Measurements from ENCODE around the gene C1orf232. TPM values are rescaled to one million over a fixed set of nuclear protein-coding genes. Genes with fewer than 3 reads are reported as not detected.

The C1orf232 gene
- total RNA-seq, 1 experiment from 2014 or later = not detected

DNA sequence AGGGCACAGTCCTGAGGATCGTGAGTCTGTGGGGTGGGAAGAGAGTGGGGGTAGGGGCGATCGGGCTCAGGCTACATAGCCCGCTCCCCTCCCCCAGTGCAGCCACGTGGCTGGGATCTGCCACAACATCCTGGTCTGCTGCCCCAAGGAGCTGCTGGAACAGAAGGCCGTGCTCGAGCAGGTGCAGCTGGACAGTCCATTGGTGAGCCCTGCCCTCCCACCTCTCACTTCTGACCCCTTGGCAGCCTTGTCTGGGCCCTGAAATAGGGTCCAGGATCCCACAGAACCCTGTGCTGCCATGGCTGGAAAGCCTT, 13.6 kb upstream of the C1orf232 start:
- DNase-seq (ENCODE audit: low read depth) = no peak
- in situ Hi-C loops (cut with HindIII; ENCODE audit: low pct_unique_long_range_greater_than_20kb, low sequenced_read_pairs) = no loop called here

DNA sequence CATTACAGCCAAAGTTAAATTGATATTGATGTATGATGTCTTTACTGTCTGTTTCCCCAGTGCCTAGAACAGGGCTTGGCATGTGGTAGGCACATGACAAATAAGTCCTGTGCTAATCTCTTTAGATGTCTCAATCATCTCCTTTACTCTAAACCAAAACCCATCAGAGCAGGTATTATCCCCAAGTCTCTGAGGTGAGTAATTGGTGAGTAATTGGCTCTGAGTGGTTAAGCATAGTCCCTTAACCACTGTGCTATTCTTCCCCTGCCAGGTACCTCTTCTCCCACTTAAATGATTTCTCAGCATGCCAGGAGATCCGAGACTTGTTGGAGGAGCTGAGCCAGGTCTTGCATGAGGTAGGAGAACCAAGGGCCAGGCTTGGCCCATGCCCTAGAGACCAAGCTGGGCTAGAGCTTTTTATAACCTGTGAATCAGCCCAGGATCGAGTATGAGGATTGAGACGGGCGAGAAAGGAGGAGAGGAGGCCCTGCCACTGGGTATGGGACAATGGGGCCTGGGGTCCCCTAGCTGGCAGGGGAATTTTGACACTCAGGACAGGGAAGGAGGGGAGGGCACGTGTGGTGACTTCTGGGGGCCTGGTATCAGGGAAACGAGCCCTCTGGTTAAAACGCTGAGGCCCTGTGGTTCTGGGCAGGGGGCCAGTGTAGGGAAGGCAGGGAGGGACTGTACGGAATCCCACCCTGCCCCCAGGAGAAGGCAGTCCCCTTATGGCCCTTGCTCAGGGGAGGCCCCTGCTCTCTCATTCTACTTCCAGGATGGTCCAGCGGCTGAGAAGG, 13.0 kb upstream of the C1orf232 start:
- in situ Hi-C loops (cut with HindIII; ENCODE audit: low pct_unique_long_range_greater_than_20kb, low sequenced_read_pairs) = no loop called here
- DNase-seq (ENCODE audit: low read depth) = no peak

DNA sequence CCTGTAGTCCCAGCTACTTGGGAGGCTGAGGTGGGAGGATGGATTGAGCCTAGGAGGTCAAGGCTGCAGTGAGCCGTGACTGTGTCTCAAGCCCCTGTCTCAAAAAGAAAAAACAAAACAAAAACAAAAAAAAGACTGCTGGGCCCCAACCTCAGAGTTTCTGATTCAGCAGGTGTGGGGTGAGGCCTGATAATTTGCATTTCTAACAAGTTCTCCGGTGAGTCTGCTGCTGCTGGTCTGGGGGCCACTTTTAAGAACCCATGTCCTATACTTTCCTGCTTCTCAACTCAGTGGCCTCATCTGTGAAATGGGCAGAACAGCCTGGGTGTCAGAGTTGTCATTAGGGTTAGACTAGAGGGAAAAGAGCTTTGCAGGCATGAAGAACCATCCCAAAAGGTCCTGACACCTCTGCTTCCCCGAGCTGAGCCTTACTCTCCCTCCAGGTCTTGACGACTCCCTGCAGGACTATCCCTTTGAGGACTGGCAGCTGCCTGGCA, 11.3 kb upstream of the C1orf232 start:
- DNase-seq (ENCODE audit: low read depth) = no peak
- in situ Hi-C loops (cut with HindIII; ENCODE audit: low pct_unique_long_range_greater_than_20kb, low sequenced_read_pairs) = no loop called here

DNA sequence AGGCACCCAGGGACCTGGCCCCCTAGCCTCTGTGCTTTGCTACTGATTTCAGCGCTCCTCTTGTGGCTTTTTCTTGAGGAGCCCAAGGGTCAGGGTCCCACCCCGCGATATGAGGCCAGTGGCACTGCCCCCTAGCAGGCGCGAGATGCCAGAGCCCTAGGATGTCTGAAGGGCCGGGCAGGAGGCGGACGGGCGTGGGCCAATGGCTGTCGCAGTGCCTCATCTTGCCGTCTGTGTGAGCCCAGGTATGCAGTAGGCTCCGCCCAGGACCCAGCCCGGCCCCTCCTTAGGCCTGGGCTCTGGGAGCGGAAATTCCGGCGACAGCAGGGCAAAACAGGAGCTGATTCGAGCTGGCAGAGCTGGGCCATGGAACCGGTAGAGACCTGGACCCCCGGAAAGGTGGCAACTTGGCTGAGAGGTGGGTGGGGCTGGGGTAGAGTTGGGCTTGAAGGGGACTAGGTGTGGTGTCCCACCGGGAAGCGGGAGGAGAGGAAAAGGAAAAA, 8.5 kb upstream of the C1orf232 start, which contains the start of gene CNKSR1:
Gene CNKSR1, plus strand, starts transcription at position 310 of the 503 bp plus-strand sequence. Its CDS starts 57 bp downstream, at position 367.
- in situ Hi-C loops (cut with HindIII; ENCODE audit: low pct_unique_long_range_greater_than_20kb, low sequenced_read_pairs) = no loop called here
- DNase-seq (ENCODE audit: low read depth) = no peak

DNA sequence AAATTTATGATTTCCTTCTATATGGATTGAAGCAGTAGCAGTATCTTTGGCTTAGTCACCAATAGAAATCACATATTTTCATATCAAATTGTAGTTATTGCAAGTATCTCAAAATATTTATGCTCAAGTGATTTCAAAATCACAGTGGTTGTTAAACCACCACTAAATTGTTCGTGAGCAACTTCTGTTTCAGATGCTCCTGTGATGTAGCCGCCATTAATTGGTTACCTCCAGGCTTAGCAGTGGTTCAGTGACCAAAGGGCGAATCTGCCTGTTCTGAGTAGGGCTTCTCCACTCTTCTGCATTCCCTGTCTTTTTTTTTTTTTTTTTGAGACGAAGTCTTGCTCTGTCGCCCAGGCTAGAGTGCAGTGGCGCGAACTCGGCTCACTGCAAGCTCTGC, 6.6 kb upstream of the C1orf232 start:
- DNase-seq (ENCODE audit: low read depth) = no peak
- in situ Hi-C loops (cut with HindIII; ENCODE audit: low pct_unique_long_range_greater_than_20kb, low sequenced_read_pairs) = no loop called here

DNA sequence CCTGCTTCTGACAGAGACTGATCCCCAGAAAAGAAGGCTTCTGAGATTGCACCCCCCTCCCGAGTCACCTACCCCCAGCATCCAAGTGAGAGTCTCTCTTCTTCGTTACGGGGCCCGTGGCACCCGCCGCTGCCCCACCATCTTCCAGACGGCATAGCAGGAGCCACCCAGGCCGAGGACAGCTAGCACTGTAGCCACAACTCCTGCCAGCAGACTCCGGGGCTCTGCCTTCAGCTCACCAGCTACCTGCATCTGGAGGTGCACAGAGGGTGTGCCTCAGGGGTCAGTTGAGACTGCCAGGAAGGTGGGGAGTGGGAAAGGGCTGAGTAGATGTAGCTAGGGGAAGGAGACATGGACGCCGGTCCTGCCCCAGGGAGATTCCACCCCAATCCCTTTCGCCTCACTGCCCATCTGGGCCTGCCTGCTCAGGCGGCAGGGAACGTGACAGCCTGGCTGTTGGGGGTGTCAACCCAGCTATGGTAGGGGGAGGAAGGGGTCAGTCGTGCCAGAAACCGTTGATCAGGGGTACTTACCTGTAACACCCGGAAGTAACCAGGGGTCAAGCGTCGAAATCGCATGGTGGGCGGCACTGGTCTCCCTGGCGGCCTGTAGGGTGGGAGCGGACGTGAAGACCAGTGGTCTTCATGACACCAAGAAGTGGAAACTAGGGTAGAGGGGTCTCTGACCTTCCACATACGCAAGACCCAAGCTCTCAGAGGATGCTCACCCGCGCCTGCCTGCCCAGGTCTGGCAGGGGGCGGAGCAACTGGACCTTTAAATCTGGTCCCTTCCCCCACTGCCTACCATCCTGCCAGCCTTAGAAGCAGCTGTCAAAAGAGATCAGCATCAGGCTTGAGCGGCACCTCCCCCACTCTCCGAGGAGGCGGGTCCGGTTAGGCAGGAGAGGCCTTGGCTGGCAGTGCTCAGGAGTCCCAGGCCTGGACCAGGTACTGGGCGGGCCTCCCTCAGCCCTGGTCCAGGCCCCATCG, 2.6 kb upstream of the C1orf232 start, which contains the start of gene ZNF593OS:
Gene ZNF593OS, minus strand, starts transcription at position 749 of the 989 bp plus-strand sequence. Its CDS starts 171 bp downstream, at position 578.
- in situ Hi-C loops (cut with HindIII; ENCODE audit: low pct_unique_long_range_greater_than_20kb, low sequenced_read_pairs) = no loop called here
- no peak for DNase-seq (ENCODE audit: low read depth)

DNA sequence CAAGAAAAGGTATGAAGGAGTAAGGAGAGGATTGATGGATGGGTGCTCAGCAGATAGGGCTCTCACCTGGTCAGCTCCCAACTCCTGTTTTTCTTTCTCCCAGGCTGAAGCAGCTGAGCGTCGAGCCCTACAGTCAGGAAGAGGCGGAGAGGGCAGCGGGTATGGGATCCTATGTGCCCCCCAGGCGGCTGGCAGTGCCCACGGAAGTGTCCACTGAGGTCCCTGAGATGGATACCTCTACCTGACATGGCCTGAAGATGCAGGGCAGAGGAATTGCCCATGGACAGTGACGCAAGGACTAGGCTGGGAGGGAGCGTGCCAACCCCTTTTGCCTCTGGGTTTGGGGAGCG, 1.7 kb upstream of the C1orf232 start:
- DNase-seq (ENCODE audit: low read depth) = no peak
- in situ Hi-C loops (cut with HindIII; ENCODE audit: low pct_unique_long_range_greater_than_20kb, low sequenced_read_pairs) = no loop called here

DNA sequence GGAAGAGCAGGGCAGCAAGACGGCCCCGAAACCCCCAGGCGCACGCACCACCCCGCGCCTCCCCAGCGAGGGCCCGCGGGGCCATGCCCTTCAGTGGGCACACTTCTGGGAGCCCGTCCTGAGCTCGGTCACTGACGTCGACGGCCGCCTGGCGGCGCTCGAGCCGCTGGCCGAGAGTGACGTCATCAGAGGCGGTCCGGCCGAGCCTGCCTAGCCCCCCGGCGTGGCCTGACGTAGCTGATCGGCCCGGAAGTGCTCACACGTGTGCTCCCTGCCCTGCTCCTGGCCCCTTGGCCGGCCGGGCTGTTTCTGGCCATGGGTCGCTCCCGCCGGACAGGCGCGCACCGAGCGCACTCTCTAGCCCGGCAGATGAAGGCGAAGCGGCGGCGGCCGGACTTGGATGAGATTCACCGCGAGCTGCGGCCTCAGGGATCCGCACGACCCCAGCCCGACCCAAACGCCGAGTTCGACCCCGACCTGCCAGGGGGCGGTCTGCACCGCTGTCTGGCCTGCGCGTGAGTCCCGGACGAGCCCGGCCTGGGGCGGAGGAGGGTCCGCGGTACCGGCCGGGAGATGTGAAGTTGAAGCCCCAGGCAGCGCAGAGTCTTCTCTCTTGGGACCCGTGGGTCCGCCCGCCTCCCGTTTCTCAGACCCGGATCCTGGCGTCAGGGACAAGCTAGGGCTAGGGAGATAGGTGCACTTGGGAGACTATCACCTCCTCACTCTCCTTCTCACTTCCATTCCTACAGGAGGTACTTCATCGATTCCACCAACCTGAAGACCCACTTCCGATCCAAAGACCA, 1.1 kb upstream of the C1orf232 start, which contains the start of gene ZNF593:
Gene ZNF593, plus strand, starts transcription at position 240 of the 803 bp plus-strand sequence. Its CDS starts 76 bp downstream, at position 316.
- peak; percentile 76 for DNase-seq (ENCODE audit: low read depth)
- in situ Hi-C loops (cut with HindIII; ENCODE audit: low pct_unique_long_range_greater_than_20kb, low sequenced_read_pairs) = no loop called here

DNA sequence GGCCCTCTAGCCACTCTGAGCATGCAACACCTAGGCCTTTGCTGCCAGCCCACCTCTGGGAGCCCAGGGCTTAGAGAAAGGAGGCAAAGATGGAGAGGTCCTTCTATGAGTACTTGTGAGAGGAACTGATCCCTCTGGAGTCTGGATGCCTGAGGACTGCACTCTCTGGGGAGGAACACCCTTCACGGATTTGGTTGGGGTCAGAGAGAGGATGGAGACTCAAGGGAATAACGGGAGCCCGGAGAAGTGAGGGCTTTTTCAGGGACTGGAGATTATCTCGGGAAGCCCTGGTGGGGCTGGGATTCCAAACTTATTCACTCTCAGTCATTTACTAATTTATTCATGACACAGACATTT, 413 bp upstream of the C1orf232 start:
- in situ Hi-C loops (cut with HindIII; ENCODE audit: low pct_unique_long_range_greater_than_20kb, low sequenced_read_pairs) = no loop called here
- no peak for DNase-seq (ENCODE audit: low read depth)

DNA sequence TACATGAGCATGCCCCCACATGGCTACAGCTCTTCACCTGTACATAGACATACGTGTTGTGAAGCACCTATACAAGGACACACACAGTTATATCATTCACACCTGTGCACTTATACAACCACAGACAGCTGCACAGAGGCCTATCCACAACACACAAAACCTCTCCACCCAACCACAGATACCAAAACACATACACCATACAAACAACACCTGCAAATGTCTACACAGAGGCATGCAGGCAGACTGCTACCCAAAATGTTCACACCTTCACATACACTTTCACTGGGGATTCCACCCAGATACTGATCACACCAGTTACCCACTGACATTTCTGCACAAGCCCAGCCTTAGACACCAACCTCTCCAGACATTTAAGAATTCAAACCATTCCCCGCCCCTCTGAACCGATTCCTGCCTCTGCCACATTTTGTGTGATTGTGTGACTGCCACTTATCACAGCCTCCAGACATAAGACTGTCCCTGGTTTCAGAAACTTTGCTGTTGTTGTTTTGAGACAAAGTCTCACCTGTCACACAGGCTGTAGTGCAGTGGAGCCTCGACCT, 2.0 kb downstream of the C1orf232 start:
- in situ Hi-C loops (cut with HindIII; ENCODE audit: low pct_unique_long_range_greater_than_20kb, low sequenced_read_pairs) = no loop called here
- DNase-seq (ENCODE audit: low read depth) = no peak

DNA sequence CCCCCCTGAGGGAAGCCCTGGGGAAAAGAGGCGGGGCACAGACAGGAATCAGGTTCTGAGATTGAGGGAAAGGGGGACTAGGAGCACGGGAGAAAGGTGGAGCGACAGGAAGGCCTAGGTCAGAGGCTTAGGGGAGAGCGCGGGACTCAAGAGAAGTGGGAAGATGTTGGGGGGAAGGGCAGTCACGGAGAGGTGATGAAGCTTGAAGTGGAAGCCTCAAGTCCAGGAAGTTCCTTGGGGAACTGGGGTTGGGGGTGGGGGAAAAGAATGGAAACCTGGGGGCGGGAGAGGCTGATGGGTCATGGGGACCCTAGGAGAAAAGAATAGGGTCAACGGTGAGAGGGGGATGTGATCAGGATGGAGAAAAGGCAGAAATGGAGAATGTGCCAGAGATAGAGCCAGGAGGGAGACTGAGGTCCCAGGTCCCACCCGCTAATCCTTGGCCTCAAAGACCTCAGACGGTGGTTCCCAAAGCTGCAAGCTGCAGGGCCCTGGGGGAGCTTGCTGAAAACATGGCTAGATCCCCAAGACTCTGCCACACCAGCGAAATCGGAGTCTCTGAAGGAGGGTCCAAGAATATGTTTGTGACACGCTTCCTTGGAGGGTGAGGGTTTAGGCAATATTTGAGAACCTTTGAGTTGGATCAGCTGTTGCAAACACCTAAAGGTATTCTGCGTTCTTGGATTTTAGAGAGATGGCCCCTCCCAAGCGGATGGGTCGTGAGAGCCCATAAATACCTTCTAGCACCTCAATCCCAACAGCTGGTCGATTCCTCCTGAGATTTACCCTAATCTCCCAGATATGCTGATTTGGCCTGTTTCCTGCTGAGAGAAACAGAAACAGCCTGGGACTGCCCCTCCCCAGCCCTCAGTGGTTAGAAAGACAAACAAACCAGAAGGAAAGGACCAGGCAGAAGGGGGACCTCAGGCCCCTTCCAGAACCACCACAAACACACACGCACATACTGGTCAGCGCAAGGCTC, 3.6 kb downstream of the C1orf232 start:
- no peak for DNase-seq (ENCODE audit: low read depth)
- in situ Hi-C loops (cut with HindIII; ENCODE audit: low pct_unique_long_range_greater_than_20kb, low sequenced_read_pairs) = no loop called here

DNA sequence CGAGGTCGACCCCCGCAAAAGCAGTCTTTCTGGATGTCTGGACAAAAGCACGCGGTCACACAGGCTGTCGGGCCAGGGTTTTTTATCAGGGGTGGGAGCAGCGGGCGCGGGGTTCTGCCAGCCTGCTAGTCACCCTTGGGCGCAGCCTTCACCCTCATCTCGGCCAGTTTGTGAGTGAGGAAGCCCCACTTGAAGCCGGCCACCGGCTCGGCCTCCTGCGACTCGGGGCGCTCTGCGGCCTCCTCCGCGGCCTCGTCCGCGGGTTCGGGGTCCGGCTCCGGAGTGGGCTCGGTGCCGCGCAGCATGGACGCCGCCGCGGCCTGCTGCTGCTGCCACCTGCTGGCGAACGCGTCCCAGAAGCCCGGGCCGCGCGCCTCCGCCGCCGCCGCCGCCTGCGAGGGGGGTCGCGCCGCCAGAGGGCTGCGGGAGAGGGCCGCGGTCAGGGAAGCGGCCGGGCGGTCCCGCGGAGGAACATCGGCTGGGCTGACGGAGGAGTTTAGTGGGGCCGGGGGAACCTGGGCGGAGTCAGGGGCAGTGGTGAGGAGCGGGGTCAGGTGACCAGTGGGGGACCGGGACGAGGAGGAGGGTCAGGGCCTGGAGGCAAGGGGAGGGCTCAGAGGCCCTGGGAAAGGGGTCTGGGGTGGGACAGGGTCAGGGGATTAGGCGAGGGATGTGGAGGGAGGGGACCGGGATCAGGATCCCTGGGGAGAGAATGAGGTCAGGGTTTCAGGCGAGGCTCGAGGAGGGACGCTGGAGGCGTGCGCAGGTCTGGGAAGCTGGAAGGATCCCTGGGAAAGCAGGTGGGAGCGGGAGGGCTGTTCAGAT, 4.5 kb downstream of the C1orf232 start:
- DNase-seq (ENCODE audit: low read depth) = peak; percentile 26
- in situ Hi-C loops (cut with HindIII; ENCODE audit: low pct_unique_long_range_greater_than_20kb, low sequenced_read_pairs) = no loop called here

DNA sequence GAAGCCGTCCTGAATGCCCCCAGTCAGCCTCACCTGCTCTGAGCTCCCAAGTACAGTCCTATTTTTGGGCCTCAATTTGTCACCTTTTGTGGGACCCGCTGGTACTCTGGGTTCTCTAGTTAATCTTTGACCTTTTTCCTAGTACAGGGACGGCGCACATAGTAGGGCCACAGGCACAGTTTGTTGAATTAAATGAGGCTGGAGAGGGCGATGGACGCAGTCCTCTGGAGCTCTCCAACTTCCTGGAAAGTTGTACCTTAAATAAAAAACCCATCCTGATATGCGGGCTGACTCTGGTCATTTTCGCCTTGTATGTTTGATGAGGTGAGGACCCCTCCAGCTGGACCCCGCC, 5.1 kb downstream of the C1orf232 start:
- in situ Hi-C loops (cut with HindIII; ENCODE audit: low pct_unique_long_range_greater_than_20kb, low sequenced_read_pairs) = no loop called here
- no peak for DNase-seq (ENCODE audit: low read depth)

DNA sequence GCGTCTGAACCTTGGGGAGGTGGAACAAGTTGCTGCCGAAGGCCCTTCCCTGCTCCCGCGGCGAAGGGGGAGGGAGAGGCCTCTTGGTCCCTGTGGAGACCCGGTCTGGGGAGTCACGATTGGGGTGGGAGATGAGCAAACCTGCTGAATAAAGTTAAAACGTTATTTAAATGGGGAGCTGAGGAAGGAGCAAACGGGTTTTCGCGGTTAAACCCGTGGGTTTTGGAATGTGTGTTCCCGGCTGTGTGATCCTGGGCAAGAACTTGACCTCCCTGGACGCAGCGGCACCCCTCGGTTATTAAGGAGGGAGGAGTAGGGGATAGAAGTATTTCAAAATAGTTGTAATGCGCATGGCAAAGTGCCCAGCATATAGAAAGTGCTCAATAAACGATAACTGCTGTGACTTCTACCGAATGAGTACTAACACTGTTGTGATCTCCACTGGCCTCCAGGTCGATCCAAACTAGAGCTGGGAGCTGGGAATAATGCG, 6.5 kb downstream of the C1orf232 start:
- in situ Hi-C loops (cut with HindIII; ENCODE audit: low pct_unique_long_range_greater_than_20kb, low sequenced_read_pairs) = no loop called here
- DNase-seq (ENCODE audit: low read depth) = no peak

DNA sequence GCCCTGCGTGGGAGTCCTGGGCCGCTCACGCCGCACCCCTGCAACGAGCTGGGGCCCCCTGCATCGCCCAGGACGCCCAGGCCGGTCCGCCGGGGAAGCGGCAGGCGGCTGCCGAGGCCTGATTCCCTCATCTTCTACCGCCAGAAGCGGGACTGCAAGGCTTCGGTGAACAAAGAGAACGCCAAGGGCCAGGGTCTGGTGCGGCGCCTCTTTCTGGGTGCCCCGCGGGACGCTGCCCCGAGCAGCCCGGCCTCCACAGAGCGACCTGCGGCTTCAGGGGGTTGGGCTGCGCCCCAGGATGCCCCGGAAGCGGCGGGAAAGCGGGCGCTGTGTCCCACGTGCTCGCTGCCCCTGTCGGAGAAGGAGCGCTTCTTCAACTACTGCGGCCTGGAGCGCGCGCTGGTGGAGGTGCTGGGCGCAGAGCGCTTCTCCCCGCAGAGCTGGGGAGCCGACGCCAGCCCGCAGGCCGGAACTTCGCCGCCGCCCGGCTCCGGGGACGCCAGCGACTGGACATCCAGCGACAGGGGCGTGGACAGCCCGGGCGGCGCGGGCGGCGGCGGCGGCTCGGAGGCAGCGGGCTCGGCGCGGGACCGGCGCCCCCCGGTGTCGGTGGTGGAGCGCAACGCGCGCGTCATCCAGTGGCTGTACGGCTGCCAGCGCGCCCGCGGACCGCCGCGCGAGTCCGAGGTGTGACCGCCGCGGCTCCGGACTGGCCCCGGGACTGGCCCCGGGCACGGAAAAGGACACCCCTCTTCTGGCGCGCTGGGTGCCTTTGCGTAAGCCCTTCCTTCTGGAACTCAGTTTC, 7.1 kb downstream of the C1orf232 start:
- peak; percentile 65 for DNase-seq (ENCODE audit: low read depth)
- in situ Hi-C loops (cut with HindIII; ENCODE audit: low pct_unique_long_range_greater_than_20kb, low sequenced_read_pairs) = no loop called here
